ENCODE measurements around the gene ACKR3. TPM values are rescaled to one million over a fixed set of nuclear protein-coding genes. Genes with fewer than 3 reads are reported as not detected.
A peak's percentile ranks its signal among the peaks of the same experiment; 100 is the strongest.

Gene ACKR3
- total and polyA plus RNA-seq, 10 of the 15 experiments (the other 5 are each of a cell fraction or from before 2014, with no cell fraction given) = 3.0 to 154 (median 6.4) TPM

- peak; percentile 87 for TF ChIP-seq RELB (IDR thresholded peaks at IDR 0.05; ENCODE audit: low read depth)
- TF ChIP-seq ZZZ3 (IDR thresholded peaks at IDR 0.05; ENCODE audit: control insufficient read depth, insufficient read length, low read depth) = no peak
- TF ChIP-seq MEF2A (IDR thresholded peaks at IDR 0.05; ENCODE audit: insufficient read depth, low read depth, low read length) = peak; percentile 63; the same call in 1 of the 2 replicates
- no peak for TF ChIP-seq NFYB (IDR thresholded peaks at IDR 0.05; ENCODE audit: insufficient read depth, low read depth, low read length)
- TF ChIP-seq SREBF1 (IDR thresholded peaks at IDR 0.05; ENCODE audit: low read length) = no peak
- TF ChIP-seq HCFC1 (IDR thresholded peaks at IDR 0.05; ENCODE audit: low read length) = no peak
- TF ChIP-seq PAX8 (IDR thresholded peaks at IDR 0.05) = no peak
- peak; percentile 61; the same call in 1 of the 2 replicates for TF ChIP-seq FOXM1 (IDR thresholded peaks at IDR 0.05; ENCODE audit: low read depth, low read length)
- no peak for TF ChIP-seq BACH1 (IDR thresholded peaks at IDR 0.05; ENCODE audit: borderline replicate concordance)
- peak; percentile 95 for TF ChIP-seq EED (IDR thresholded peaks at IDR 0.05; ENCODE audit: low read depth)
- no peak for TF ChIP-seq HDAC2 (IDR thresholded peaks at IDR 0.05)
- TF ChIP-seq BRCA1 (IDR thresholded peaks at IDR 0.05; ENCODE audit: low read depth, low read length) = no peak
- no peak for TF ChIP-seq CHD1 (IDR thresholded peaks at IDR 0.05; ENCODE audit: low read depth, low read length)
- TF ChIP-seq E2F8 (IDR thresholded peaks at IDR 0.05; ENCODE audit: low read depth, partially characterized antibody) = no peak
- peak; percentile 83 for TF ChIP-seq RUNX3 (IDR thresholded peaks at IDR 0.05; ENCODE audit: low read length)
- TF ChIP-seq SP1 (IDR thresholded peaks at IDR 0.05; ENCODE audit: low read depth, low read length) = peak; percentile 49
- TF ChIP-seq TCF7 (IDR thresholded peaks at IDR 0.05; ENCODE audit: borderline replicate concordance) = no peak
- TF ChIP-seq CBX3 (IDR thresholded peaks at IDR 0.05; ENCODE audit: borderline replicate concordance, low read depth) = no peak
- no peak for TF ChIP-seq CEBPZ (IDR thresholded peaks at IDR 0.05; ENCODE audit: low read depth, low read length)
- TF ChIP-seq NKRF (conservative IDR thresholded peaks at IDR 0.05) = no peak
- no peak for TF ChIP-seq RFX5 (IDR thresholded peaks at IDR 0.05; ENCODE audit: low read depth, low read length)
- TF ChIP-seq POU2F2 (IDR thresholded peaks at IDR 0.05; ENCODE audit: borderline replicate concordance, low read depth, low read length) = 0 out of 3 replicates have a peak, but pooled peaks have one; percentile 22
These were observed 18.7 kb upstream of the ACKR3 start (continued) for GRCh38 chr2:236550701-236551465.
